ENCODE measurements around the gene AGAP3.
"Not testable (repeated sequence)": the region's sequence is repeated elsewhere in the genome, so short reads cannot be mapped to it uniquely, and the experiment has no call there.

AGAP3 gene

DNA sequence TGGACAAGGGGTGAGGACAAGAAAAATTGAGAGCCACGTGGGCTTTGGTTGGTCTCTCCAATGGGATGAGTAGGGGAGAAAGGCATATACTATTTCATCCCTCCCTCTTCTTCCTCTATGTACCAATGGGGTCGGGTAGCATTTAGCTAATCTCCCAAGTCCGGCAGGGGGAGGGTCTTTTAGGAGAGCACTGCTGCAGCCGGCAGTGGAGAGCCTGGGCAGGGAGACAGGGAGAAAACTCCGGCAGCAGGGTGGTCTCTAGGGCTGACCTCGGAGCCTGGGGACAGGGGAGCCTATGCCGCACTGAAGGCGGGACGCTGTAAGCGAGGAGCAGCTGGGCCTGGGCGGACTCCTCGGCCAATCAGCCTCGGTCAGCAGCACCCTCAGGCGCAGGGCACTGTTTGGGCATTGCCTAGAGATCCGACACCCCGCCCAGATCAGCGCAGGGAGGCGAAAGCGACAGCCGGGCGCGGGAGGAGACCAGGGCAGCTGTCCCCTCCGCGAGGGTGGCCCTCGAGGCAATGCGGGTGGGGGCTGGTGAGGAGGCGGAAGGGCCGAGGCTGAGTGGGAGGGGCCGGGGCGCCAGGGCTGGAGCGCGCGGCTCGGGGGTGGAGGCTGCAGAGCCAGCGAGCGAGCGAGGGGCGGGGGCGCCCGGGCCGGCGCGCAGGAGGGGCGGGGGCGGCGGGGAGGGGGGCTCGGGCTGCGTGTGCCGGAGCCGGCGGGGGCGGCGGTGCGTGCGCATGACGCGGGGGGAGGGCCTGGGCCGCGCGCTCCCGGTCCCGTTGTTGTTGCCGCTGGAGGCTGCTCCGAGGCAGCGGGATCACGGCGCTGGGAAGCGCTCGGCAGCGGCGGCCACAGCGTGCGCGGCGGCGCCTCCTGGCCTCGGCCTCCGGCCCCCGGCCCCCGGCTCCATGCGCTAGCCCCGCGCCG is at the start of gene AGAP3:
TSS of gene AGAP3 (plus strand) at position 785 of the 930 bp plus-strand sequence. CDS start 267 bp downstream, outside the sequence.
- DNase-seq, result no peak

DNA sequence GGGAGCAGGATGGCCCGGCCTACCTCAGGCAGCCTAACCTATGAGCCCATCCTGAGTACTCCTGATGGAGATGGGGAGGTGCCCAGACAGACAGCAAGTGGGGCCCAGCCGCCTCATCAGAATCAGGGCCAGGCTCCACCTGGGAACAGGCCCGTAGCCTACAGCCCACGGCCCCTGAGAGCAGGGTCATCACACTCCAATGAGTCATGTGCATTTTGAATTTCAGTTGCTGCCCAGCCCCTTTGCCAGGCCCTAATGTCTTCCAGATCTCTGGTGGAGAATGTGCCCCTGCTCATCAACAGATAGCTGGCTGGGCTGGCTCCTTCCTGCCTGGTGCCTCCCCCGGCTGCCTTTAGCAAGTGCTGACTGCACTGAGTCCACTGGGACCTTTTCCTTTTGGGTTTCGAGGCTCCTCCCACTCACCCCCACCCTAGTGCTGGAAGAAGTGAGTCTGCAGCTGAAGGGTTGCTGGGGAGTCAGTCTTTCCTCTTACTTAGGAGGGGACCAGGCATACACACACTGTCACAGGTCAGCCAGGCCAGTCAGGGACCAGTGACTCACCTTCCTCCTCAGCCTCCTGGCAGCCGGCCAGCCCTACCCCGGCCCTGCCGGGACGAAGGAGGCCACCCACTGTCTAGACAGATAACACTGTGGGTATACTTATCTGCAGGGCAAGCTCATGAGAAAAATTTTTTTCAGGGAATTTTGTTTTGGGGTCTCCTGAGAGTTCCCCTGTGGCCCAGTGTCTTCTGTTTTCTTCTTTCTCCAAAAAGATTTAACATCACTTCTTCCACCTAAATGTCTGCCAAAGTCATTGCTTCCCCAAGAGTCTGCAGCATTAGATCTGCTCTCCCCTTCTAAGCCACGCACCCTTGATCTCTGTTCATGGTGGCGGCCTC is 47.1 kb upstream of the AGAP3 start:
- peak; percentile 27 for DNase-seq

DNA sequence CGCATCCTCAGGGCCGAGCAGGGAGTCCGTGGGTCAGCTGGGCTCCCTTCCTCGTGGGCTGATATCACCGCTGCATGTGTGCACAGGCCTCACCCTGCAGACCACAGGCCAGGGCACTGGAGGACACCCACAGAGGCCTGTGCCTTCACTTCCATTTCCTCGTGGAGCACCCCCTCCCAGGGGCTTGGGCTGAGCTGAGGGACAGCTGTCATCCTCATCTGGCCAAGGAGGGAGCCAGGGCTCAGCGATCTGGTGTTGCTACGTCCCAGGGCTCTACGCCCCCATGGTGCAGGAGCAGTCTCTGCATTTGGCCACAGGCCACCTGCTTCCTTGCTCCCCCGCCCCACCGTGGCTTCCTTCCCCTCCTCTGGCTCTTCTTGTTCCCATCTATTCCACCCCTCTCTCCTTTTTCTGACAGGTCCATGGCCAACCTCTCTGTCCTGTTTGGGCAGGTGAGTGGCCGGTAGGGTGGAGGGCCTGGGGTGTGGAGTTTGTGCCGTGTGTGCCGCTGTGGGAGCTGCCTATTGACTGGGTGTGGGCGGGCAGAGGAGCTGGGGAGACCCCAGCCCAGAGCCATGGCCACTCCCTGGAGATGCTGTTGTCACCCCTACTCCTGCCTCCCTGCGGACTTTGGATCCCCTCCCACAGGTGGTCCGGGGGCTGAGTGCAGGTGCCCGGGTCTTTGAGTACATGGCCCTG is 46.3 kb upstream of the AGAP3 start:
- DNase-seq, result no peak

DNA sequence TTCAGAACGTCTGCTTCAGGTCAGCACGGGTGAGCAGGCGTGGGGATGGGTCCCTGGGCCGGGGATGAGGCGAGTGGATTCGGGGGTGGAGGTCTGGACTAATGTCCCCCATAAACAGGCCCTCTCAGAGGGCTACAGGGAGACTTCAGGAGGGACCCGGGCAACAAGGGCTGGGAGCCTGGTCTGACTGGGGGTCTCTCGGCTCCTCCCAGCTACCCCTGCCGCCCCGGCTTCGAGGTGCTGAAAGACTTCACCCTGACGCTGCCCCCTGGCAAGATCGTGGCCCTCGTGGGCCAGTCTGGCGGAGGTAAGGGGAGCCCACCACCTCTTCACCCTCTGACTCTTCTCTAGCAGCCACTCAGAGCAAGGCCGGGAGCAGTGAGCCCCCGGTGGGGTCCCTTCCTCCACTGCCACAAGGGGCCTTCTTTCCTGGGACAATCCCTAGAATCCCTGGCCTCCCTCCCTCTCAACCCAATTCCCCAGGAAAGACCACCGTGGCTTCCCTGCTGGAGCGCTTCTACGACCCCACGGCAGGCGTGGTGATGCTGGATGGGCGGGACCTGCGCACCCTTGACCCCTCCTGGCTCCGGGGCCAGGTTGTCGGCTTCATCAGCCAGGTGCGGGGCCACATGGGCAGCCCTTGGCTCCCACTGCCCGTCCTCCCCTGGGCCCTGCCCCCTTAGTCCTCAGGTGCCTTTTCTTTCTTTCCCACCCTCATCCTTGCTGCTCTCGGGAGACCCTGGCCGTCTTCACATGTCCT is 45.5 kb upstream of the AGAP3 start:
- DNase-seq, result no peak

DNA sequence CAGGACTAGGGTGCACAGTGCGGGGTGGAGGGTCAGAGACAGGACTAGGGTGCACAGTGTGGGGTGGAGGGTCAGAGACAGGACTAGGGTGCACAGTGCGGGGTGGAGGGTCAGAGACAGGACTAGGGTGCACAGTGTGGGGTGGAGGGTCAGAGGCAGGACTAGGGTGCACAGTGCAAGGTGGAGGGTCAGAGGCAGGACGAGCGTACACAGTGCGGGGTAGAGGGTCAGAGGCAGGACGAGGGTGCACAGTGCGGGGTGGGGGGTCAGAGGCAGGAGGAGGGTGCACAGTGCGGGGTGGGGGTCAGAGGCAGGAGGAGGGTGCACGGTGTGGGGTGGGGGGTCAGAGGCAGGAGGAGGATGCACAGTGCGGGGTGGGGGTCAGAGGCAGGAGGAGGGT is 42.8 kb upstream of the AGAP3 start:
- not testable (repeated sequence) for DNase-seq

DNA sequence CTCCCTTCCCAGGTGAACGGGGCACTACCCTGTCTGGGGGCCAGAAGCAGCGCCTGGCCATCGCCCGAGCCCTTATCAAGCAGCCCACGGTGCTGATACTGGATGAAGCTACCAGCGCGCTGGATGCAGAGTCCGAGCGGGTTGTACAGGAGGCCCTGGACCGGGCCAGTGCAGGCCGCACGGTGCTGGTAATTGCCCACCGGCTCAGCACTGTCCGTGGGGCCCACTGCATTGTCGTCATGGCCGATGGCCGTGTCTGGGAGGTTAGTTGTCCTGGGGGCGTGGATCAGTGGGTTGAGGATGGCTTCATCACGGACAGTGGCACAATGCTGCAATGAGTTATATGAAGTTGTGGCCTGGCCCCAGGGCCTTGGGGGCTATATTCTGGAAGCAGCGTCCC is 42.3 kb upstream of the AGAP3 start:
- DNase-seq, result no peak

DNA sequence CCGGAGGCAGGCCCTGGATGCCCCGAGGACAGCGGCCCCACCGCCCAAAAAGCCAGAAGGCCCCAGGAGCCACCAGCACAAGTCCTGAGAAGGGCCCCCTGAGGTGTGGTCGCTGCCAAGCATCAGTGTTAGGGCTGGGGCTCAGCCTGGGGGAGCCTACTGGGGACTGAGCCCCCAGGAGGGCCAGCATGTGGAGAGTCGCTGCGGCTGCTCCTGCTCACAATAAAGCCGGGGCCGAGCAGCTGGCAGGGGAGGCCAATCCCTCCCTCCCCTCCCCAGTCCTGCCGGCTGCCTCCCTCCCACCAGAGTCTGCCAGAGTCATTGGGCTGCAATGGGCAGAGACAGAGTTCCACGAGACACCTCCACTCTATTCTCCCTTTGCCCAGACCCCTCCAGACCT is 41.0 kb upstream of the AGAP3 start:
- no peak for DNase-seq

DNA sequence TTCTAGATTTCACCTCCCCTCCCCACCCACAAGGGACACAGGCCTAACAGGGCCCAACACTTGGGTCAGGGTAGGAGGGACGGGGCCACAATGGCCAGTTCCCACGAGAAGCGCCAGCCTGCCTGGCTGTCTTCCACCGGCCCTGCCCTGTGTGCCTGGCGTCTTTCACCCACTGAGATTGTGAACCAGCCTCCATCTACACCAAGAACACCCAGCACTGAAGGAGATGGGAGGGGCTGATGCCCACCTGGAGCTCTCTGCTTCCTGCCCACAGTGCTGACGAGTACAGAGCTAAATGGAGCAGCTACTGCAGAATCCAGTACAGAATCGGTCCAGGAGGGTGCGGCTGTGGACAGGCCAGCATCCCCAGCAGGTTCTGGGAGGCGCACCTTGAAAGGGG is 40.3 kb upstream of the AGAP3 start:
- no peak for DNase-seq

DNA sequence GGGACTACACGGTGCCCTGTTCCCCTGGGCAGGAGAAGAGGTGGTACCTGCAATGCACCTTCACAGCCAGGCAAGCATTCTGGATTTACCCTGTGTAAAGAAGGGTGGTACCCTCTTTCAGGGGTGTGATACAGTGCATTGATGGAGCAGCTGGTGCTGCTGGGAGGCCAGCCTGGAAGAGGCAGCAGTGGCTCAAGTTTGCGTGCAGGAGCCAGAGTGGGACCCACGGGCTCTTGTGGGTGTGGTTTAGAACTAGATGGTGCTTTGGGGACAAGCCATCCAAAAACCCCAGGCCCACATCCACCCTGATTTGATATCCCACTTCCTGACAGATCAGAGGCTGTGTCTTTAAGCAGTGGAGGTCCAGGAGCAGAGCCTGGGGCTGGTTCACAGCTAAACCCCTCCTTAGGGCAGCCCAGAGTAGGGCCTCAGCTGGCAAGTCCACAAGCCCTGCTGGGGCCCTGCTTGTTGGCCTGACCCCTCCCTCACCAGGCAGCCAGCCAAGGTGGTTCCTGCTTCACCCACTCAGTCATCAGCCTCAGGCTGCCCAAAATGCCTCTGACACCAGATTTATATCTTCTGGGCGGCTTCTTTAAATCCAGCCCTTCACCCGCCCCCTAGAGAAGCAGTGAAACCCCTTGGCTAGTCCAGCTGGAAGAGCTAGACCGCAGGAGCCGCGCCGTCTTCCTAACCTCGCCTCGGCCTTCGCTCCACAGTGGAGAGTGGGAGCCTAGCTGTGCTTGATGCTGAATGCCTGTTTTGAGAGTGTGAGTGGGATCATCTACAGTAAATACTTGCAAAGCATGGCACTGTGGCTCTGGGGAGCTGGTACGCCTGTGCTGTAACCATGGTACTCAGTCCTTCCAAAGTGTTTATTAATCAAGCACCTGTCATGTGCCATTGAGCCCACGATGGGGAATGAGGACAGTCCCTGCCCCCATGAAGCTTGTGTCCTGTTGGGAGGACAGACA is 39.4 kb upstream of the AGAP3 start:
- DNase-seq, result no peak

DNA sequence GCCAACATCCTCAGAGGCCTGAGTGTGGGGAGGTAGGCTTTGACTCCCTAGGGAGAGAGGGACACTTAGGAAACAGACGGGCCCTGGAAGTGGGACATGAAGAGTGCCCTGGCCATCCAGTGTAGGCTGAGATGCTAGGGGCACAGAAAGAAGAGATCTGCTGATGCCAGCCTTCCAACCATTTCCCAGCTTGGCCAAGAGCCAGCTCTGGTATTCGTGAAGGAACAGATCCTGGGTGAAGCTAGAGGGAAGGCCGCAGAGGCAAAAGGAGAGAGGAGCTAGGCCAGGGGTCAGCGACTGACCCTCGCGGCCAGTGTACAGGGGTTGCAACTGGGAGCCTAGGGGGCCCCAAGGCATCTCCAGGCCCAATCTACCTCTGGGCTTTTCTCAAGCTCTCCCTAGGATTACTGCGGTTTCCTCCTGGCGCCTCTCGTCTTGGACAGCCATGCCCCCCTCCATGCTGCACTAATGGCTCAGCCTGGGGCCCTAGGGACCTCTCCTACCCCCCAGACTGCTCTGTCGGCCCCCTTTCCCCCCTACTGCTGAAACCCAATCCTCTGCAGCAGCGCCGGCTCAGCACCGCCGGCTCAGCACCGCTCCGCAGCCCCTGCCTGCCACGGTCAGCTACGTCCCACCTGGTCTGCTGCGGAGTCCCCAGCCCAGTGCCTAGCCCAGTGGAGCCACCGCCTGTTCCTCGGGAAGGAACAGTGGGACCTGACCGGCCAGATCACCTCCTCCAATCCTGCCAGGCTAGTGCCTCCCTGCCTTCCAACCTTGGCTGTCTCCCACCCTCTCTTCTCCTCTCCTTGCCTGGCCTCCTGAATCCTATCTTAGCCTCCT is 38.1 kb upstream of the AGAP3 start, which contains the start of gene ASIC3:
TSS of gene ASIC3 (plus strand) at position 556 of the 840 bp plus-strand sequence. CDS start 355 bp downstream, outside the sequence.
- no peak for DNase-seq

DNA sequence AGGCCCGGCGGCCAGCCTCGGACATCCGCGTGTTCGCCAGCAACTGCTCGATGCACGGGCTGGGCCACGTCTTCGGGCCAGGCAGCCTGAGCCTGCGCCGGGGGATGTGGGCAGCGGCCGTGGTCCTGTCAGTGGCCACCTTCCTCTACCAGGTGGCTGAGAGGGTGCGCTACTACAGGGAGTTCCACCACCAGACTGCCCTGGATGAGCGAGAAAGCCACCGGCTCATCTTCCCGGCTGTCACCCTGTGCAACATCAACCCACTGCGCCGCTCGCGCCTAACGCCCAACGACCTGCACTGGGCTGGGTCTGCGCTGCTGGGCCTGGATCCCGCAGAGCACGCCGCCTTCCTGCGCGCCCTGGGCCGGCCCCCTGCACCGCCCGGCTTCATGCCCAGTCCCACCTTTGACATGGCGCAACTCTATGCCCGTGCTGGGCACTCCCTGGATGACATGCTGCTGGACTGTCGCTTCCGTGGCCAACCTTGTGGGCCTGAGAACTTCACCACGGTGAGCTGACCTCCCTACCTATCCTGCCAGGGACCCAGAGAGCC is 37.3 kb upstream of the AGAP3 start:
- no peak for DNase-seq

DNA sequence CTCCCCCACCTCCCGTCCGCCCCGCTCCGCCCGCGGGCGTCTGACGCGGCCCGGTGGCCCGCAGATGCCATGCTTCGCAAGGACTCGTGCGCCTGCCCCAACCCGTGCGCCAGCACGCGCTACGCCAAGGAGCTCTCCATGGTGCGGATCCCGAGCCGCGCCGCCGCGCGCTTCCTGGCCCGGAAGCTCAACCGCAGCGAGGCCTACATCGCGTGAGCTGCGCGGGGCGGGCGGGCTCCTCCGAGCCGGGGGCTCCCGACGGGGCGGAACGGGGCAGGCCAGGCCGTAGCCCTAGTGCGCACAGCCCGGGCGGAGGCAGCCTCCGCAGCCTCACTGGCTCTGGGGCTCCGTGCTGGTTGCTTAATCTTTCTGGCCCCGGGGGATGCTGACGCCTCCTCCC is 35.2 kb upstream of the AGAP3 start:
- no peak for DNase-seq

DNA sequence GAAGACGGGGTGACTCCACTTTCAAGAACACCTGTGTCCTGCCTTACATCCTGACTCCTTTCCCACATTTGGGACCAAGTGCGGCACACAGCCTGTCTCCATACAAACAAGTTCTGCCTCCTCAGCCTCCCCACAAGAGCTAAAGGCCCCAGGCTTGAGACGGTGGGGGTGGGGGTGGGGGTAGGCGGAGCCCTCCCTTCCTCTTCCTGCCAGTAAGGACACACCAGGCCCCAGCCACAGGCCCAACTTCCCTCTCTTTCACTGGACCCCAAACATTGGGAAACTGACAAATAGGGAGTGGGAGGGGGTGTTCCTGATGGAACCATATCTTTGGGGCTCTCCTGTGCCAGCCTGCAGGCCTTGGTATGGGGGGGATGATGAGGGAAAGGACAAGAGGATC is 33.2 kb upstream of the AGAP3 start:
- DNase-seq, result no peak

DNA sequence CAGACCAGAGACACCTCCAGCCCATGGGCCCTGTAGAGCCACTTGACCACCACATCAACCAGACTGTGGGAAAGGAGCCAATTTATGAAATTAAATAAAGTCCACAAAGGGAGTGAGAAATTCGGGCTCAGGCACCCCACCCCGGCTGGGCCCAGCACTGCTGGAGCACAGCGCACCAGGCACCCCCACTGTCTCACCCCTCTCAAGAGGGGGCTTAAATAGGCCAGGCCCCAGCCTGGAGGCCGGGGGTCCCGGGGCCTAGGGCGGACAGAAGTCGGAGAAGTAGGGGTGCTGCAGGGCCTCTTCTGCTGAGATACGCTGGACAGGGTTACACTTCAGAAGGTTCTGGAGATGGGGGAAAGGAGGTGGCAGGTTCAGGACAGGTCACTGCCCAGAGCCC is 32.5 kb upstream of the AGAP3 start:
- DNase-seq, result no peak

DNA sequence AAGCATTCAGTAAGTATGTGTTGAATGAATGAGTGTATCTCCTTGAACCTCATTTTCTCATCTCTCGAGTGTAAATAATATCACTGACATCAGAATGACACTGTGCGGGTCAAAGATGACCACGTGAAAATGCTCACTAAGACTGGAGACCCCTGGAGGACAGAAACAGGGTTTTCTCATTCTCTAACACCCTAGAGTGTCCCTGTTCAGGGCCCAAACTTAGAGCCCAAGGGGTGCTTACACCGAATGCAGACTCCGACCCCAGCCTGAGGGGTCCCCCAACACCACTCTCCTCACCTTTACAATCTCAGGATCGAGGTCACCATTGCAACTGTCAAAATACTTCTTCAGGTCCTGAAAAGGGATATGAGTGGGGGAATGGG is 30.0 kb upstream of the AGAP3 start:
- DNase-seq, result no peak

DNA sequence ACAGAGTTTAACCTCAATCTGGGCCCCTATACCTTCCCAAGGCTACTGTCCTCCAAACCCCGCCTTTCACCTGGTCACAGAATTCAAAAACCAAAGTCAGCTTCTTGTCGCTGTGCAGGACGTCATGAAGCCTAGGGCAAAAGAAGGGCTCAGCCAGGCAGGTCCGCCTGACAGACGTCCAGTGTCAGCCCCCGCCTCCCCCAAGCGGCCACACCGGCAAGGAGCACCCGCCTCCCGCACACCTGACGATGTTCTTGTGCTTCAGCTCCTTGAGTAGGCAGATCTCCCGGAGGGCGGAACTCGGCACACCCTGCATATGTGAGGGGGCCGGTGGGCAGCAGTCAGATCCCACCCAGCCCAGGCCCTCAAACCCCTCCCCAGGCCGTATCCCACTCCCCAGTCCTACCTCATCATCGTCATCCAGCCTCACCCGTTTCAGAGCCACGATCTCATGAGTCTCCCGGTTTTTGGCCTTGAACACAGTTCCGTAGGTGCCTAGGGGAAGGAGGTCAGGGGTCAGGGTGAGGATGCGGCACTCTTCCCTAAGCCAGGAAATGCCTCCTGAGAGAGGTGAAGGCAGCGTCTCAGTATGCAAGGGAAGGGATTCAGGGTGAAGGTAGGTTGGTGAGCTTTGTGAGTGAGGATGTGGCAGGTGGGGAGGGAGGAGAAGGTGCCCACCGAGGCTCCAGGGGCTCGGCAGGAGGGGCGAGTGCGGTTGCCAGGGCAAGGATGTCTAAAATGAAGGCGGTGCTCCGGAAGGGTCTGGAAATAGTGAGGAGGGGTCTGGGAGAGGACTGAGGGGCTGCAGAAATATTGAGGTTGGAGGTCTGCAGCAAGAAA is 29.4 kb upstream of the AGAP3 start:
- no peak for DNase-seq

DNA sequence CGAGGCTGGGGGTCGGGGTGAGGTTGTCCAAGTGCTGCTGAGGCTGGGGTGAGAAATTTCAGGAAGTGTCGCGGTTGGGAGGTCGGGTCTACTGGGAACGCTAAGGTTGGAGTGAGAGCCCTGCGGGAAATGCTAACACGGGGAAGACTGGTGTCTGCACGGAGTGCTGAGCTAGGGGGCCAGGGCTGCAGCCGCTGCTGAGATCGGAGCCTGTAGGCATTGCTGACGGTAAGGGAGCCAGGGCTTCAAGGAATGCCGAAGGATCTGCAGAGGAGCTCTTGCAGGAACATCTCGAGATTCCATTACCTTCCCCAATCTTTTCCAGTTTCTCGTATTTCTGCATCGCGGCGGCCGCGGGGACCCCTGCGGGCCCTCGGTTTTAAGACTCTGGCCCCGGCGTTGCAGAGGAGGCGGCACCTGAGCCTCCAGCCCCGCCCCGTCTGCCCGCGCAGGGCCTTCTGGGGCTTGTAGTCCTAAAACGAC is 28.7 kb upstream of the AGAP3 start, which contains the start of gene CDK5:
TSS of gene CDK5 (minus strand) at position 392 of the 483 bp plus-strand sequence. CDS start at position 343, 49 bp downstream.
- no peak for DNase-seq
